Neural crest cell (in vitro differentiated cells): ENCODE measurements around the gene MAP3K2. TPM values are rescaled to one million over a fixed set of nuclear protein-coding genes. Genes with fewer than 3 reads are reported as not detected.

ENCODE experiments used
- DNase-seq: peaks from one replicate; pipeline ENCODE4 v3.0.0; 2021; ENCODE audit warnings: low read depth, mixed read lengths, low spot score
- H3K27ac Mint-ChIP-seq: one replicate; pipeline ENCODE4 v1.8.0; 2021; ENCODE audit warnings: mild to moderate bottlenecking, mixed read lengths; ENCODE audit not compliant: unreplicated experiment
- H3K27me3 Mint-ChIP-seq: 2 replicates; pipeline ENCODE4 v1.8.0; 2021; ENCODE audit warnings: low read depth, mild to moderate bottlenecking, mixed read lengths
- H3K36me3 Mint-ChIP-seq: 2 replicates; pipeline ENCODE4 v1.8.0; 2021; ENCODE audit warnings: low read depth, mild to moderate bottlenecking, mixed read lengths
- H3K4me1 Mint-ChIP-seq: 2 replicates; pipeline ENCODE4 v1.8.0; 2021; ENCODE audit warnings: mixed read lengths
- H3K4me3 Mint-ChIP-seq: one replicate; pipeline ENCODE4 v1.8.0; 2021; ENCODE audit warnings: mild to moderate bottlenecking, mixed read lengths
- H3K9me3 Mint-ChIP-seq: 2 replicates; pipeline ENCODE4 v1.8.0; 2021; ENCODE audit warnings: mixed read lengths
- total RNA-seq: library from RNA; stranded (reverse); gene quantifications from 2 replicates; pipeline ENCODE4 v1.2.1, GENCODE V29; 2021
- TF ChIP-seq, protein P1 (sequence below): fragments of 200-600 bp; sonication (generic); conservative IDR thresholded peaks from 2 replicates; pipeline ENCODE4 v1.5.0; 2021; ENCODE audit warnings: antibody characterized with exemption, mild to moderate bottlenecking

Gene MAP3K2
- total RNA-seq, 1 donor from 2014 or later, result 35.1 TPM

DNA sequence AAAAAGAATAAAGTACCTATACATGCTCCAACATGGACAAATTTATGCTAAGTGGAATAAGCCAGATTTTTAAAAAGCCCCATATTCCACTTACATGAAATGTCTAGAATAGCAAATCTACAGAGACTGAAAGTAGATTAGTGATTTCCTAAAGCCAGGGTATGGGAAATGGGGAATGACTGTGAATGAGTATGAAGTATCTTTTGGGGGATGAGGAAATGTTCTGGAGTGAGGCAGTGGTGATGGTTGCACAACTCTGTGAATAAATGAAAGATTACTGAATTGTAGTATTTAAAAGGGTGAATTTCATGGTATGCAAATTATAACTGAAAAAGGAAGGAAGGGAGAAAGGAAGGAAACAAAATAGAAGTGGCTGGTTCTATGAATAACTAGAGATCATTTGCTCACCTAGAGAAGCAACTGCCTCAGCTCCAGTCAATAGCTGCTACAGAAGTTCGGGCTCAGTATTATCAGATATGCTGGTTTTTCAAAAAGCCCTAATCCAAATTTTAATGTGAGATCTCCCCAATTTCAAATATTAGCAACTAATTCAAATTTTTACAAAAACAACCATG is 39.3 kb downstream of the MAP3K2 start:
- Mint-ChIP-seq H3K36me3 (peaks cover 14% of the 10 kb centered on the region), H3K4me1 (peaks cover 3% of the 10 kb centered on the region), H3K27me3 (no peaks in the 10 kb centered on the region), H3K9me3 (no peaks in the 10 kb centered on the region), H3K4me3 (no peak overlapping the region), H3K27ac (no peak overlapping the region)
- TF ChIP-seq, protein P1, sequence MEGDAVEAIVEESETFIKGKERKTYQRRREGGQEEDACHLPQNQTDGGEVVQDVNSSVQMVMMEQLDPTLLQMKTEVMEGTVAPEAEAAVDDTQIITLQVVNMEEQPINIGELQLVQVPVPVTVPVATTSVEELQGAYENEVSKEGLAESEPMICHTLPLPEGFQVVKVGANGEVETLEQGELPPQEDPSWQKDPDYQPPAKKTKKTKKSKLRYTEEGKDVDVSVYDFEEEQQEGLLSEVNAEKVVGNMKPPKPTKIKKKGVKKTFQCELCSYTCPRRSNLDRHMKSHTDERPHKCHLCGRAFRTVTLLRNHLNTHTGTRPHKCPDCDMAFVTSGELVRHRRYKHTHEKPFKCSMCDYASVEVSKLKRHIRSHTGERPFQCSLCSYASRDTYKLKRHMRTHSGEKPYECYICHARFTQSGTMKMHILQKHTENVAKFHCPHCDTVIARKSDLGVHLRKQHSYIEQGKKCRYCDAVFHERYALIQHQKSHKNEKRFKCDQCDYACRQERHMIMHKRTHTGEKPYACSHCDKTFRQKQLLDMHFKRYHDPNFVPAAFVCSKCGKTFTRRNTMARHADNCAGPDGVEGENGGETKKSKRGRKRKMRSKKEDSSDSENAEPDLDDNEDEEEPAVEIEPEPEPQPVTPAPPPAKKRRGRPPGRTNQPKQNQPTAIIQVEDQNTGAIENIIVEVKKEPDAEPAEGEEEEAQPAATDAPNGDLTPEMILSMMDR, result no peak
- DNase-seq, result no peak

DNA sequence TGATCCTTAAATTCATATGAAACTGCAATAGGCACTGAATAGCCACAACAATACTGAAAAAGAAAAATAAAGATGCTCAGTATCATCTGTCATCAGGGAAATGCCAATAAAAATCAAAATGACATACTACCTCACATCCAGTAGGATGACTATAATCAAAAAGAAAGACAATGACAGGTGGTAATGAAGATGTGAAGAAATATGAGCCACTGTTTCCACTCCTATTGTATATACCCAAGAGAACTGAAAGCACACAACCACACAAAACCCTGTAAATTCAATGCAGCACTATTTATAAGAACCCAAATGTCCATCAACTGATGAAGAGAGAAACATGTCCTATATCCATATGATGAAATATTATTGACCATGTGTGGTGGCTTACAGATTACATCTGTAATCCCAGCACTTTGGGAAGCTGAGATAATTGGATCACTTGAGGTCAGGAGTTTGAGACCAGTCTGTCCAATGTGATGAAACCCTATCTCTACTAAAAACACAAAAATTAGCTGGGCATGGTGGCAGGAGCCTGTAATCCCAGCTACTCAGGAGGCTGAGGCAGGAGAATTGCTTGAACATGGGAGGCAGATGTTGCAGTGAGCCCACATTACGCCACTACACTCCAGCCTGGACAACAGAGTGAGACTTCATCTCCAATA is 39.9 kb downstream of the MAP3K2 start:
- H3K4me3 Mint-ChIP-seq, result no peak overlapping the region
- no peak overlapping the region for H3K27ac Mint-ChIP-seq
- peaks cover 3% of the 10 kb centered on the region for H3K4me1 Mint-ChIP-seq
- no peak for DNase-seq
- TF ChIP-seq, protein P1, result no peak
- H3K27me3 Mint-ChIP-seq, result no peaks in the 10 kb centered on the region
- no peaks in the 10 kb centered on the region for H3K9me3 Mint-ChIP-seq
- H3K36me3 Mint-ChIP-seq, result peaks cover 14% of the 10 kb centered on the region

DNA sequence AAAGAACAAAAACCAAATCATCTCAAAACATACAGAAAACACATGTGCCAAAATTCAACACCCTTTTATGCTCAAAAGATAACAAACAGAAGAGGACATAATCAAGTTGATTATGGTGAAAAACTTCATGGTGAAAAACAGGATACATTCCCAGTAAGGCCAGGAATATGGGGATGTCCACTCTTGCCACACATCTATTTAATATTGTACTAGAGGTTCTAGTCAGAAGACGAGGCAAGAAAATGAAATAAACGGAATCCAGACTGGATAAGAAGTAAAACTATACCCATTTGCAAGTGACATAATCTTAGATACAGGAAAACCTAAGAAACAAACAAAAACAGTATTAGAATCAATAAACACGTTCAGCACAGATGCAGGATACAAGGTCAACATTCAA is 40.8 kb downstream of the MAP3K2 start:
- TF ChIP-seq, protein P1, result no peak
- H3K27me3 Mint-ChIP-seq, result no peaks in the 10 kb centered on the region
- H3K4me1 Mint-ChIP-seq, result peaks cover 3% of the 10 kb centered on the region
- H3K4me3 Mint-ChIP-seq, result no peak overlapping the region
- DNase-seq, result no peak
- H3K9me3 Mint-ChIP-seq, result no peaks in the 10 kb centered on the region
- H3K36me3 Mint-ChIP-seq, result peaks cover 11% of the 10 kb centered on the region
- H3K27ac Mint-ChIP-seq, result no peak overlapping the region

DNA sequence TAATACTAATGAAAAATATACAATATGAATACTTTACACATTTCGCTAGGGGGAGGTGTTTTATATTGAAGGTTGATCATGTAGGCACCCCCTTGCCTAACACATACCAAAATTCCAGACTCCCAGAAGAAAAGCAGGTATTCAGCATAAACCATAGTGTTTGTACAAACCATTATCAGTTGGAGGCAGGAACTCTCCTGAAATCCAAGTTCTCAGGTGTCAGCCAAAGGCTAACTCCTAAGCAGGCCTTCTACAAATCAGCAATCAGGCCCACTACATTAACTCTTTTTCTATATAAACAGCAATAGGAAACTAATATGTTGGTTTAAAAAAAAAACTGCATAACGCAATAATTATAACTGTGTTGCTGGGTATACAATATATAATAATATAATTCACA is 44.5 kb downstream of the MAP3K2 start:
- Mint-ChIP-seq H3K4me1 (peaks cover 3% of the 10 kb centered on the region), H3K27me3 (no peaks in the 10 kb centered on the region), H3K9me3 (no peaks in the 10 kb centered on the region), H3K4me3 (no peak overlapping the region), H3K27ac (no peak overlapping the region), H3K36me3 (peaks cover 16% of the 10 kb centered on the region)
- DNase-seq, result no peak
- TF ChIP-seq, protein P1, result no peak

DNA sequence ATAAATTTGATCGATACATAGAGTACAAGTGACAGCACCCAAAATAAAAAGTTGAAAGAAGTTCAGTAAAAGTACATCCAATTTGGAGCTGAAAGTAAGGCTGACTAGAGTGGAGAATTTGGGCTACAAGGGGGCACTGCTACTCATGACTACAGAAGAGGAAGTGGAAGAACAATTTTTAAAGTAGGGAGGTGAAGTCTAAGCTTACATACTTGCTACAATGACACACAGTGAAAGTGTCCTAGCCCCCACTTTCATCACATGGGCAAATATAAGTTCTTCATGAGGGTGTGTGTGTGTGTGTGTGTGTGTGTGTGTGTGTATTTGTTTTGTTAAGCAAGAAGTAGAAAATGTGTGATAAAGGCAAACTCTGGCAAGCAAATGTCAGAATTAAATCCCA is 45.7 kb downstream of the MAP3K2 start:
- Mint-ChIP-seq H3K9me3 (no peaks in the 10 kb centered on the region), H3K4me3 (no peak overlapping the region), H3K27me3 (no peaks in the 10 kb centered on the region), H3K27ac (no peak overlapping the region), H3K36me3 (peaks cover 15% of the 10 kb centered on the region), H3K4me1 (peaks cover 3% of the 10 kb centered on the region)
- no peak for DNase-seq
- TF ChIP-seq, protein P1, result no peak
